ENCODE results near the gene SLC7A4. TPM values are rescaled to one million over a fixed set of nuclear protein-coding genes. Genes with fewer than 3 reads are reported as not detected.

SLC7A4 gene
- total RNA-seq, 1 experiment from 2014 or later, result not detected

Small RNA genes within 50 kb of the gene (microRNA-seq; reads per million reads assigned to microRNA genes)
- gene MIR649, result not detected

Other genes starting within 250 kb of the SLC7A4 start
- gene PI4KA, start 173.8 kb downstream of the SLC7A4 start, total RNA-seq (2022), result 39.0 and 41.3 TPM in 2 replicates
- 28.7 and 39.0 TPM in 2 replicates for gene SNAP29, start 173.6 kb downstream of the SLC7A4 start, total RNA-seq (2022)
- 74.0 and 76.1 TPM in 2 replicates for gene CRKL, start 115.2 kb downstream of the SLC7A4 start, total RNA-seq (2022)
- gene AIFM3, start 65.3 kb downstream of the SLC7A4 start, total RNA-seq (2022), result 1.1 and 1.3 TPM in 2 replicates
- gene LZTR1, start 50.3 kb downstream of the SLC7A4 start, total RNA-seq (2022), result 49.2 and 57.3 TPM in 2 replicates
- gene THAP7, start 30.4 kb downstream of the SLC7A4 start, total RNA-seq (2022), result 20.6 and 24.9 TPM in 2 replicates
- 0.19 and 0.22 TPM in 2 replicates for gene P2RX6, start 17.4 kb downstream of the SLC7A4 start, total RNA-seq (2022)
- gene LRRC74B, start 13.4 kb upstream of the SLC7A4 start, total RNA-seq (2022), result not detected in 2 replicates